ENCODE results near the gene CARNS1.

GRCh38 chr11:67368621-67369020, 46.9 kb upstream of the CARNS1 start:
- no peak for TF ChIP-seq CBX3 (IDR thresholded peaks at IDR 0.05; ENCODE audit: borderline replicate concordance, low read depth)
- no peak for TF ChIP-seq CTCF (IDR thresholded peaks at IDR 0.05 in 2 of 3, conservative IDR thresholded peaks at IDR 0.05 in 1 of 3; ENCODE audit: control insufficient read depth in 2 of 3, extremely low read depth in 1 of 3, insufficient read depth in 1 of 3, low read depth in 3 of 3, low read length in 3 of 3)
